H54 (cell line): Measurements from ENCODE around the gene PIPOX.
A peak's percentile ranks its signal among the peaks of the same experiment; 100 is the strongest.

Experiments used
- DNase-seq: peaks from one replicate; pipeline ENCODE4 v3.0.0; 2011; ENCODE audit warnings: low spot score, mixed read lengths; ENCODE audit not compliant: insufficient read length
- FAIRE-seq: peaks from 3 replicates; lab custom pipeline; 2011; peaks lifted over from hg19 to GRCh38; lab: Jason Lieb, UNC
- POLR2A ChIP-seq: IDR thresholded peaks from 2 replicates; pipeline ENCODE4 v1.6.1; 2011; ENCODE audit warnings: low read depth, mild to moderate bottlenecking, low read length

Gene PIPOX, protein sequence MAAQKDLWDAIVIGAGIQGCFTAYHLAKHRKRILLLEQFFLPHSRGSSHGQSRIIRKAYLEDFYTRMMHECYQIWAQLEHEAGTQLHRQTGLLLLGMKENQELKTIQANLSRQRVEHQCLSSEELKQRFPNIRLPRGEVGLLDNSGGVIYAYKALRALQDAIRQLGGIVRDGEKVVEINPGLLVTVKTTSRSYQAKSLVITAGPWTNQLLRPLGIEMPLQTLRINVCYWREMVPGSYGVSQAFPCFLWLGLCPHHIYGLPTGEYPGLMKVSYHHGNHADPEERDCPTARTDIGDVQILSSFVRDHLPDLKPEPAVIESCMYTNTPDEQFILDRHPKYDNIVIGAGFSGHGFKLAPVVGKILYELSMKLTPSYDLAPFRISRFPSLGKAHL

DNA sequence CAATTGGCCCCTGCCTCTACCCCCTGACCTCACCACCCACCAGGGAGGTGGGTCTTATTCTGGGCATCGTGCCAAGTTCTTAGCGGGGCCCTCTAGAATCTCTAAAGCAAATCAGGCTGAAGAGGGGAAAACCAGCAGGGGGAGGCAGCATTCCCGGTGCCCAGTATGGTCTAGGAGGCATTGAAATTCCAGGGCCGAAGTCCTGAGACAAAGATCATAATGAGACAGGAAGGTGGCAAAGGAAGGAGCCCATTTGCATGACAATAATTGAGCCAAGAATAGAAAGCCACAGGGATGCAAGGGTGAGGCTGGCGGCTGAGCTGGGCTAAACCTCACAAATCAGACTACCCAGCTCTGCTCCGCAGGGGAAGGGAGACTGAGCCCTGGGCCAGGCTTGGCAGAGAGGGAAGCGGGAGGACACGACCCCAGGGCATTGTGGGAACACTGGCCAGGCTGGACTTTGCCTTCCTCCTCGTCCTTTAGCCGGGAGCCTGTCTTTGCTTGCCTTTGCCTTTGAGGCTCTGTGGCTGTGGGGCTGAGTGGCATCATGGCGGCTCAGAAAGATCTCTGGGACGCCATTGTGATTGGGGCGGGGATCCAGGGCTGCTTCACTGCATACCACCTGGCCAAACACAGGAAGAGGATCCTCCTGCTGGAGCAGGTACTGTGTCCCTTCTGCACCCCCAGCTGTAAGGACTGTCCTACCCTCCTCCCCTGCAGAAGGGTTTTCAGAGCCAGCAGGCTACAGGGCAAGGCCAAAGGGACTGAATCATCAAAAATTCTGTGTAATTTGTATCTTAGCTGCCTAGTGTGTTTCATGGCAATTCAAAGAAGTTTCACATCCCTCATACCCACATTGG, at the start of gene PIPOX:
Gene PIPOX, plus strand, starts transcription at position 463 of the 860 bp plus-strand sequence. Its CDS starts 85 bp downstream, at position 548.
- TF ChIP-seq POLR2A = no peak
- DNase-seq (no peak), FAIRE-seq (no peak)

DNA sequence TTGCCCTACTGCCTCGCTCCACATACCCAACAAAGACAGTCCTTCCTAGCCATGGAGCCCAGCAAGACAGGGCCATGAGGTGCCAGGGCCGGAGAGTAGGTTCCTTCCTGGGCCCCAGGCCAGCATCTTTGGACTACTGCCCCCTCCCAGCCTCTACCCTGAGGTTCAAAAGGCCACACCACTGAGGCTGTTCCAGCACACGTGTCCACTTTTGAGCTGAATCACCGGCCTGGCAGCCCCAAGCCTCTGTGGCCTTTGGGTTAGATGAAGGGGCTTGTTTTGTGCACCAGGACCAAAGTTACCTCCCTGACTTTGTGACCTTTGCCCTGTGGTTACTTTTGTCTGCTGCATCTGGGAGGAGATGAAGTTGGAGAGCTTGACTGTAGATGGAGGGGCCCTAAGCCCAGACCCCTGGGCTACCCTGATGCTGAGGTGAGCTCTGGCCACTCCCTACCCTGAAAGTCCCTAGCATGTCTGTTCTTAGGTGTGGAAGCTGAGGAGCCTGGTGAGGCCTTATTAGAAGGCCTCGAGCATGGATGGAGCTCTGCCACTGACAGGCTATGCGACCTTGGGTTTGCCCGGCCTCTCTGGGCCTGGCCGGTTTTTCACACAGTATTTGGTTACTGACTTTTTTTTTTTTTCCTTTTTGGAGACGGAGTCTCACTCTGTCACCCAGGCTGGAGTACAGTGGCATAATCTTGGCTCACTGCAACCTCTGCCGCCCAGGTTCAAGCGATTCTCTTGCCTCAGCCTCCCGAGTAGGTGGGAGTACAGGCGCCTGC, 49.1 kb upstream of the PIPOX start:
- no peak for DNase-seq
- TF ChIP-seq POLR2A = no peak
- no peak for FAIRE-seq

DNA sequence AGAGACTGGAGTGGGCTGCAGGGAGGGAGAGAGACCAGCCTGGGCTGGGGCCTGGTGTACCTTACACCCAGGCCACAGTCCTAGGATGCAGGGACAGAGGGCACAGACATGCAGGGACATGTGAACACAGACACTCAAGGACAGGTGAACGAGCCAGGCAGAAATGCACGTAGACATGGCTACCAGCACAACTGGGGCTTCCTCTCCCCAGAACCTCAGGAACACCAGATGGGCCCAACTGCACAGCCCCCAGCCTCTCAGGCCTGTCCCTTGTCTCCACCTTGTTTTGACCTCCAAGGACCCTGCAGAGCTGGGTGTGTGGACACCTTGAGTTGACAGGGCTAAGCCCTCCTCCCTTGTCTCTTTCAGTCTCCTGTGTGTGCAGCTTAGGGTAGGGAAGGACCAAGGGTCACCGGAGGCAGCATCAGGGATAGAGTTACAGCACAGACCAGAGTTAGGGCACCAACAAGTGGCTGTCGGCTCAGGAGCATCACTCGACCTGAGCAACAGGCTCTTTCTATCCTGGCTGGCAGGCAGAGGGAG, 46.3 kb upstream of the PIPOX start:
- DNase-seq (no peak), FAIRE-seq (no peak)
- no peak for TF ChIP-seq POLR2A

DNA sequence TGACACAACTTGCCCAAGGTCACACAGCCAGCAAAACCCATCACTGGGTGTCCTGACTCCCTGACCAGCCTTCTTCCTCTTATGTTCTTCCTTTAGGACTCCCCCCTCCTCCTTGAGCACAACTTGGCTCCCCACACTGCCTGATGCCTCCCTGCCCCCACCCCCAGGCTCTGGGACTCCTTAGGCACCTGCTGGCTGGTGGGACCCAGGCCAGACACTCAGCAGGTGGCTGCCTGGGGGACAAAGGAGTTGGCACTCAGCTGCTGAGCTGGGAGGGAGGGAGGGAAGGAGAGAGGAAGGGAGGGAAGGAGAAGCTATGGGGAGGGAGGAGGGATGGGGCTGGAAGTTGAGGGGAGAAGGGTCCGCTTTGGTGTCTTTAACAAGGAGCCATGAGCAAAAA, 45.1 kb upstream of the PIPOX start:
- FAIRE-seq (no peak), DNase-seq (no peak)
- TF ChIP-seq POLR2A = no peak

DNA sequence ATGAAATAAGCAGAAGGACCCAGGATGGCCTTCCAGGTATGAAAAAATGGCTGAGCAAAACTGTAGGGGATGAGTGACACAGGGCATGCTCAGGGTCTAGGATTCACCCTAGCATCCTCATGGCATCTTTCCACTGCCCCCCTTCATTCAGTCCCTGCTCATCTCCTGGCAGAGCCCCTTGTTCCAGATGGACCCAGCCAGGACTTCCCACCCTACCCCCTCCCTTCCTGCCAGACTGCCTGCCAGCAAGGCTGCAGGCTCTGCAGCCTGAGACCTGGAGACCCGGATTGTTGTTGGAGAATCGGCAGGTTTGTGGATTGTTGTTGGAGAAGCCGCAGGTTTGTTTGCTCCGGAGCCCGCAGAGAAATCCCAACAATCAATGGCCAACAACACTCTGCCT, 43.7 kb upstream of the PIPOX start:
- no peak for DNase-seq
- TF ChIP-seq POLR2A = no peak
- no peak for FAIRE-seq

DNA sequence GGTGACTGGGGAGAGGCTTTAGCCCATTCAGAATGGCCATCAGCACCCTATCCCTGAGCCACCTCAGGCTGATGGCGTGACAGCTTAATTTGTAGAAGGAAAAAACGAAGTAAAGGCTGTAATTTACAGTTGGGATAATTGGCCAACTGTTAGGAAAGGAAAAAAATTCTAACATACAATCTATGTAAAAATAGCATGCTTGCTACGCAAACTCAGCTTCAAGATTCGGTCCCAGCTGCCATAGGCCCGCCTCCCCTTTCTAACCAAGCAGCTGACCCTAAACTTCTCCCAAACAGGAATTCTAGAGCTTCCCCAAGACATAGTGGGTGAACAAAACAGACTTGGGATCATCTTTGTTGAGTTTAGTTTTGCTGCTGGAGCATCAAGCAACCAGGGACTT, 42.0 kb upstream of the PIPOX start:
- TF ChIP-seq POLR2A = no peak
- DNase-seq (no peak), FAIRE-seq (no peak)

DNA sequence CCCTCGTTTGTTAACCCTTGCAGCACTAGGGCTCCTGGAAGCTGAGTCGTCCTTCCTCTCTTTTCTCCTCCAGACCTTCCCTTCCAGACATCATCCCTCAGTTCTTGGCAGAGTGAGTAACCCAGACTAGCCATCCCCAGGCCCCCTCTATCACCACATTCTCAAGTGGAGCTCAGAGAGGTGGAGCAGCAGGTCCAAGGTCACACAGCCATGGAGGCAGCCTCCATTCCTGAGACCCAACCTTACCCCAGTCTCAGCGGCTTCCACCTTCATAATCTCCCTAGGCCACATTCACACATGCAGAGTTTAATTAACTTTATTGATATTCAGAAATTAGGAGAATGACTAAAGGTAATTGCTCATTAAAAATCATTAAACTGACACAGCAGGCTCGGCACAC, 40.1 kb upstream of the PIPOX start:
- FAIRE-seq = no peak
- no peak for TF ChIP-seq POLR2A
- no peak for DNase-seq

DNA sequence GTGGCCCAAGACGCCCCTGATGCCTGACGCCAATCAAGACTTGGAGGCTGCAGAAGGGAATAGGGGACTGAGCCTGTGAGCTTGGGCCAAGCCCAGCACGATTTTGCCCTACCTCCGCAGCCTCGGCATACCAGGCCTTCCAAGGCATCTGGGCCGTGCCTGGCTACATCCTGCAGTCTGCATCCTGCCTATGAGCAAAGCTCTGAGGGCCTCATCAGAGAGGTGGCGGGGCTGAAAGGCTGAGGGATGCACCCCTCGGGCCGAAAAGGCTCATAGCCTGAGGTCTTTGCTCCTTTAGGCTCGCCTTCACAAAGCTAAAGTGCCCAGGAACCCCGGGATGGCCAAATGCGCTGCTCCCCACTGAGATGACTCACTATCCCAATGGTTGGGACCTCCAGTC, 39.7 kb upstream of the PIPOX start:
- no peak for TF ChIP-seq POLR2A
- no peak for DNase-seq
- no peak for FAIRE-seq

DNA sequence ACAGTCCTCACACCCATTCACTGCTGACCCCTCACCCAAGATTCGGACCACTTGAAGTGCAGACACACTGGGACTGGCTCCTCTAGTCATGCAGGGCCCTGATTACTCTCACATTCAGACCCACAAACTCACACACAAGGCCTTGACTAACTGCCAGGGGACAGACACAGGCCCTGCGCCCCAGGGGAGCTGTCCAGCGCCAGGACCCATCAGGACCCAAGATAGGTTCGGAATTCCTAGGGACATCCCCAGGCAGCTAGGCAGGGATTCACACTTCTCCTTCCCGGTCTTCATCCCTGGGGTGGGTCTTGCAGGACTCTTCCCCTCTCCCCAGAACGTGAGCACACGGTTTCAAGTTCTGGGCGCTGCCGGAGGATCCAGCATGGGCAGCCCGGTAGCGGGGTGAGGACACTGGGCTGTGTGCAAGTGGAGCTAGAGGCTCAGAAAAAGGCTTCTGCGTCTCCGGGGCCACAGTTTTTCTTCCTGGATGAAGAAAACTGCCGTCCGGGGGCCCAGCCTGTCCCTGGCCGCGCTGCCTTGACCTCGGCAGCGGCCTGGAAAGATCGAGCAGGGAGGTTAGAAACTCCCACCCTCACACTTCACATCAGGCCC, 38.8 kb upstream of the PIPOX start:
- no peak for FAIRE-seq
- DNase-seq = no peak
- TF ChIP-seq POLR2A = no peak

DNA sequence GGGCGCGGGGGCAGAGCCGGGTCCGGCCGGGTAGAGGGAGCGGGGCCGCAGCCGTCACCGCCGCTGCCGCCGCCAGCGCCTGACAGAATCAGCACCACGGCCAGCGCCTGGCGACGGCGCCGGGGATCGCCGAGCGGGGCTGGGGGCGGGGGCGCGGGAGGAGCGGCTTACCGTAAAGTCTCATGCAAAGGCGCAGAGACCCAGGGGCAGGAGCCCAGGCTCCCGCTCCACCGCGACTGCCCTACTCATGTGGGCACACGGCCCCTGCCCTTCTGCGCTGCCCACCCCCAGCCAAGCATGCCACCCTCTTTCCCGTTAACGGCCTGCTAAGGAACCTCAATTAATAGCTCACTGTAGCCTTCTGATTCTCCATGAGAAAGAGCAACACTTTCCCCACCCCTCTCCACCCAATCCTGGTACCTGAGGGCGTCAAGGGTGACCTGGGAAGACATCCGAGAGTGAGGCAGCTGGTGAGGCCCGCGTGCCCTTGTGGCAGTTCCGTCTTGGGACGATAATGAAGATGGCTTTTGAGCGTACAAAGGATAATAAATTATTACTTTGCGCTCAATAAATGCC, 36.9 kb upstream of the PIPOX start, which contains the start of gene SEZ6:
Gene SEZ6, minus strand, starts transcription at position 98 of the 576 bp plus-strand sequence. CDS start 164 bp downstream, outside the sequence.
- FAIRE-seq (no peak), DNase-seq (no peak)
- TF ChIP-seq POLR2A = no peak

DNA sequence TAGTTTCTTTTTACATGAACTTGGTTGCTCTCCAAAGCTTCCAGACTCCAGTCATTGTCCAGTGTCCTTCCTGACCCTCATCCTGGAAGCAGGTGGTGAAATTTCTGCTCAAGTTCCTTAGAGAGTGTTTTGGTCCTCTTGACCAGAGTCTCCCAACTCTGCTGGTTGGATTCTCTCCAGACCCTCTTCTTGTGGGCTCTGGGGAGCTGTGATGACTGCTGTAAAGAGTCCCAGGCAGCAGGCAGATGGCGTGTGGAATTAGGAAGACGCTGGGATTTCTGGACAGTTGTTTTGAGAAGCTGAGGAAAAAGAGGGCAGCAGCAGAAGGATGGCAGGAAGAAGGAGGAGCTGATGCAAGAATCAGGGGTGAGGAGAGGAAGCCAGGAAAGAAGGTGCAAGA, 35.5 kb upstream of the PIPOX start:
- DNase-seq (no peak), FAIRE-seq (no peak)
- TF ChIP-seq POLR2A = no peak

DNA sequence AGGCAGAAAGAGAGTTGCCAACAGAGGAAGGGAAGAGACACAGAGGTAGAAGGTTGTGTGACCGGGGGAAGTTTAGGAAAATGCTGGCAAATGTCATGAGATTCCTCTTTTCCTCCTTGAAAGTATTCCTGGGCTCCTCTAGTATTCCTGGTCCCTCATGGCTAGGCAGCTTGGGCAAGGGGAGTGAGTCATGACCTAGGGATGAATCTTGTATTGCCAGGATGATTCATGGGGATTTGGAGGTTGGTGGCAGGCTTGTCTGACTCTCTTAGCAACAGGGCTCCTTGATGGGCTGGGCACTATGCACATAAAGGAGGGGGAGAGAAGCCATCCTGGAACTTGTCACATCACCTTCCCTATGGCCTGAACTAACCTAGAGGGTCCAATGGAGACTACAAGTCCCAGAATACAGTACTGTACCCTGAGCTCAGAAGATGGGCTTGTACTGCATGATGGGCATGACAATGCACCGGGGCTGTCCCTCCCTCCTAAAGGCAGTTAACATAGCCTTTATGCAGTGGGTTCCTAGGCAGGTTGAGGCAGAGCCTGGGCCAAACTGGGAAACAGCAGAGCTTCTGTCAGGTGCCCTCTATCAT, 35.0 kb upstream of the PIPOX start:
- TF ChIP-seq POLR2A = no peak
- DNase-seq (peak; percentile 100), FAIRE-seq (peak; percentile 74)
